ENCODE results near the gene SAMD14.

SAMD14 gene

GRCh38 chr17:50129728-50130558, at the start of gene SAMD14:
Gene SAMD14, minus strand, starts transcription at chr17:50130160. Its CDS starts 5,201 bp downstream, at chr17:50124959.
- no peak for DNase-seq (ENCODE audit: low read depth in 2 of 2)

DNA sequence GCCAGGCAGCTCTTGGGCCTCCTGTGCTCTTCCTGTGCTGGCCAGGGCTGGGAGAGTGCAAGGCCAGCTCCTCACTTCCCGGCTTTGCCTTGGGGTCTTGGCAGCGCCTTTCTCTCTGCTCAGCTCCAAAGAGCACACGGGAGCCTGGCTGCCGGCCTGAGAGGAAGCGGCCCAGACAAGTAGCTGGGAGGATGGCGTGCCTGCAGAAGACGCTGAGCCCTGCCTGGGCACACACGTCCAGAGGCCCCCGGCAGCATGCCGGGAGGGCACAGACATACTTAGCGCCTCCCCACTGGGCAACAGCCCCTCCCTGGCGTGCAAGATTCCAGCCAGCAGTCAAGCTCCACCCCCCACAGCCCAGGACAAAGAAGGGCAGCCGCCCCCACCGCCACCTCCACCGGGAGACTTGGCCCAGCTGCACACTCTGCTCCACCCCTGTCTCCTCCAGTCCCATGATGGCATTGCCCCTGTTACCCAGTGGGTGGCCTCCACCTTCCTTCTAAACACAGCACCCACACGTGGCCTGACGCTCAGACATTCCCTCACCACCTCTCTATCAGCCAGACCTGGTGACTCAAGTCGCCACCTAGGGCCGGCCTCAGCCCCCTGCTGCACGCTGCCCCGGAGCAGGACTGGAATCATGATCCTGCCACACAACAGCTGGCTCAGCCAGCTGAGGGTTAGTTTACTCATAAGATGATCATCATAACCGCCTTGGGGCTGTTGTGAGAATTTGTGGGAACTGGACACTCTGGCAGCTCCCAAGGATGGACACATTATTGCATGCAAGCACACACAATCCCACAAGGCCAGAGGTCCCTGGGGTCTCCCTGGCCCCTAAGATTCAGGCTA, 48.2 kb upstream of the SAMD14 start:
- DNase-seq (ENCODE audit: low read depth in 2 of 2): no peak

GRCh38 chr17:50177476-50177875, 47.5 kb upstream of the SAMD14 start:
- DNase-seq (ENCODE audit: low read depth in 2 of 2): no peak

- no peak for DNase-seq (ENCODE audit: low read depth in 2 of 2)
Observed at GRCh38 chr17:50176559-50177357, 46.8 kb upstream of the SAMD14 start.

DNA sequence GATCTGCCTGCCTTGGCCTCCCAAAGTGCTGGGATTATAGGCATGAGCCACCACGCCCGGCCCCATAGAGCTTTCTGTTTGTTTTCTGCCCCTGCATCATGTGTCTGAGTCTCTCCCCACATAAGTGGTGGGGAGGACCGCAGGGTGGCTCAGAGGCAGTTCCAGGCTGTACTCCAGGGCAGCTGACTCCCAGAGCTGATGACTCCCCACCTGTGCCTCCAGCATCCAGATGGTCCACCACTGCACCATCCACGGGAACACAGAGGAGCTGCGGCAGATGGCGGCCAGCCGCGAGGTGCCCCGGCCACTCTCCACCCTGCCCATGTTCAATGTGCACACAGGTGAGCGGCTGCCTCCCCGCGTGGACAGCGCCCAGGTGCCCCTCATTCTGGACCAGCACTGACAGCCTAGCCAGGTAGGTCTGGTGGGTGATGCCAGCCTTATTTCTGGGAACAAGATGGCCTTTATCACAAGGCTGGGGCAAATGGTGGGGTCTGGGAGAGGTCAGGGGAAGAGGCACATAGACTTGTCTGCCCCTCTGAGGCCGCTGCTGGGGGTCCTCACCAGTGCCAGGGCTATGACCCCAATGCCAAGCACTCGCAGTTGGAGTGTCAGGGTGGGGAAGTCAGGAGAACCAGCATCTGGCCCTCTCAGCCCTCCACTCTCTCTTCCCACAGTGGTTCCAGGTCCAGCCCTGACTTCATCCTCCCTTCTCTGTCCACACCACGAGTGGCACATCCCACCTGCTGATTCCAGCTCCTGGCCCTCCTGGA, 45.3 kb upstream of the SAMD14 start:
- DNase-seq (ENCODE audit: low read depth in 2 of 2): no peak

- no peak for DNase-seq (ENCODE audit: low read depth in 2 of 2)
Observed at GRCh38 chr17:50174444-50174843, 44.5 kb upstream of the SAMD14 start.

GRCh38 chr17:50173335-50173941, 43.5 kb upstream of the SAMD14 start:
- DNase-seq (ENCODE audit: low read depth in 2 of 2): no peak

DNA sequence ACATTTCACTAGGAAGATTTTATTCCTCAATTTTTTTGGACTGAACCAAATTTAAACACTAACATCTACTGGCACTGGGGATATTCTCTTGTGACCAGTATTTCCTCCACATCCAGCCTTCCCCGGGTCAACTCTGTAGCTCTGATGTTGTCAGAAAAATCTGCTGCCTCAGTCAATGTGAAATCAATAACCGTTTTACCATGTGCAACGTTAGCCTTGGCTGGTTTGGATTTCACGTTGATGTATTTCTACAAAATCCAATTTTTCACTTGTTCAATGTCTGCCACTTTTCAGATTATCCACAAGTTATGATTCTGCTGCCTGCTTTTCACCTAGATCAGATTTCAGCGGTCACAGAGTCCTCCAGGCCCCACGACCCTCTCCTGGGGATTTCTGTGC, 43.0 kb upstream of the SAMD14 start:
- no peak for DNase-seq (ENCODE audit: low read depth in 2 of 2)

GRCh38 chr17:50172130-50172529, 42.2 kb upstream of the SAMD14 start:
- no peak for DNase-seq (ENCODE audit: low read depth in 2 of 2)

- no peak for DNase-seq (ENCODE audit: low read depth in 2 of 2)
Observed at GRCh38 chr17:50171371-50172071, 41.6 kb upstream of the SAMD14 start.

- DNase-seq (ENCODE audit: low read depth in 2 of 2): no peak
Observed at GRCh38 chr17:50170662-50171370, 40.9 kb upstream of the SAMD14 start.

DNA sequence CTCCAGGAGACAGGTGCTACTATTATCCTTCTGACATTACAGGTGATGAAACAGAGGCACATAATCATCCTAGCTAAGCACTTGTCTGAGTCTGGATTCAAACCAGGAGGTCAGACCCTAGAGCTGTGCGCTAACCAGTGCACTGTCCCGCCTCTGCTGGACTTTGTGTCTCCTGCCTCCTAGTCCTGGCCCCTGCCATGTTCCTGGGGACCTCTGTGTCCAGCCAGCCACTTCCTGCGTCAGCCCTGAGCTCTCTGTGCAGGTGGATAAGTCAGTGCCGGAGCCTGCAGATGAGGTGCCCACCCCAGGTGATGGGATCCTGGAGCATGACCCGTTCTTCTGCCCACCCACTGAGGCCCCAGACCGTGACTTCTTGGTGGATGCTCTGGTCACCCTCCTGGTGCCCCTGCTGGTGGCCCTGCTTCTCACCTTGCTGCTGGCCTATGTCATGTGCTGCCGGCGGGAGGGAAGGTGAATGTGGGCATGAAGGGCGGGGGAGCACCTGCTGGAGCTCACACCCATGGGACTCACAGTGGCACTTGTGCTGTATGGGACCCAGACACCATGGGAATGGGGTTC, 40.0 kb upstream of the SAMD14 start:
- no peak for DNase-seq (ENCODE audit: low read depth in 2 of 2)

DNA sequence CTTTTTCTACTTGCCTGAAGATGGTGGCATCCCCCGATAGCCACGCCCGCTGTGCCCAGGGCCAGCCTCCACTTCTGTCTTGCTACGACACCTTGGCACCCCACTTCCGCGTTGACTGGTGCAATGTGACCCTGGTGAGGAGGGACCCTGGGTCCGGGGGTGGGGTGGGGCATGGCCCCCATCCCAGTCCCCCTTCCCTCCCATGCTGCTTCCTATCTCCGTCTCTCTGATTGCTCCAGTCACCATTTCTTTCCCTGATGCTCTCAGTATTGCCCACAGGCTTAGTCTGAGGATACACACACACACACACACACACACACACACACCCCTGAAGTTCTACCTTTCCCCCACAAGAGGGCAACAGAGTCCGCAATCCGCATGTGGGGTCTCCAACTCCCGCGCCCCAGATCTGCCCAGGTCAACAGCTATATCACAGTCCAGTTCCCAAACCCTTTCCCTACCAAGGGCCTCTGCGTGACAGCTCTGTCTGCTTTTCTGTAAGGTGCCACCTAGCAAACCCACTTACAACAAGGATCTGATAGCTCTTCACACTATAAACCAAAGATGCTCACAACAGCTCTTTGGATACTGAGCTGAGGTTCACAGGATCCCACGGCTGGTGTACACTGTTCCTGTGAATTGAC, 39.3 kb upstream of the SAMD14 start:
- DNase-seq (ENCODE audit: low read depth in 2 of 2): no peak

DNA sequence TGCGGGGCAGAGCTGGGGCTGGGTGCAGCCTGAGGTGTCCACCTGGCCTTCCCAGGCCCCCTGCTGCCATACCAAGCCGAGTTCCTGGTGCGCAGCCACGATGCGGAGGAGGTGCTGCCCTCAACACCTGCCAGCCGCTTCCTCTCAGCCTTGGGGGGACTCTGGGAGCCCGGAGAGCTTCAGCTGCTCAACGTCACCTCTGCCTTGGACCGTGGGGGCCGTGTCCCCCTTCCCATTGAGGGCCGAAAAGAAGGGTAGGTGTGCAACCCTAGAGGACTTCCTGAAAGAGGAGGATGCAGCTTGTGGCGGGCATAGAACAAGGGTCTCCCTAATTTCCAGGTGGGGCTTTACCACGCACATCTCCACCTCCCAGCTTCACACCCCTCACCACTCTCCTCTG, 38.4 kb upstream of the SAMD14 start:
- DNase-seq (ENCODE audit: low read depth in 2 of 2): no peak

DNA sequence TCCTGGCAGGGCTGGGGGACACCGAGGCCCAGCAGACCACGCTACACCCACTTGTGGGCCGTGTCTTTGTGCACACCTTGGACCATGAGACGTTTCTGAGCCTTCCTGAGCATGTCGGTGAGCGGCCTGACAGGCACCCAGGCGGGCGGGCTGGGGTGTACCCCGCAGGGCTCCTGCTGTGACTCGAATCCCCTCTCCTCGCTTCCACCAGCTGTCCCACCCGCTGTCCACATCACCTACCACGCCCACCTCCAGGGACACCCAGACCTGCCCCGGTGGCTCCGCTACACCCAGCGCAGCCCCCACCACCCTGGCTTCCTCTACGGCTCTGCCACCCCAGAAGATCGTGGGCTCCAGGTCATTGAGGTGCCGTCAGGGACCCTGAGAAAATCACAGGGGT, 37.4 kb upstream of the SAMD14 start:
- no peak for DNase-seq (ENCODE audit: low read depth in 2 of 2)

- no peak for DNase-seq (ENCODE audit: low read depth in 2 of 2)
Observed at GRCh38 chr17:50166518-50167181, 36.7 kb upstream of the SAMD14 start.

DNA sequence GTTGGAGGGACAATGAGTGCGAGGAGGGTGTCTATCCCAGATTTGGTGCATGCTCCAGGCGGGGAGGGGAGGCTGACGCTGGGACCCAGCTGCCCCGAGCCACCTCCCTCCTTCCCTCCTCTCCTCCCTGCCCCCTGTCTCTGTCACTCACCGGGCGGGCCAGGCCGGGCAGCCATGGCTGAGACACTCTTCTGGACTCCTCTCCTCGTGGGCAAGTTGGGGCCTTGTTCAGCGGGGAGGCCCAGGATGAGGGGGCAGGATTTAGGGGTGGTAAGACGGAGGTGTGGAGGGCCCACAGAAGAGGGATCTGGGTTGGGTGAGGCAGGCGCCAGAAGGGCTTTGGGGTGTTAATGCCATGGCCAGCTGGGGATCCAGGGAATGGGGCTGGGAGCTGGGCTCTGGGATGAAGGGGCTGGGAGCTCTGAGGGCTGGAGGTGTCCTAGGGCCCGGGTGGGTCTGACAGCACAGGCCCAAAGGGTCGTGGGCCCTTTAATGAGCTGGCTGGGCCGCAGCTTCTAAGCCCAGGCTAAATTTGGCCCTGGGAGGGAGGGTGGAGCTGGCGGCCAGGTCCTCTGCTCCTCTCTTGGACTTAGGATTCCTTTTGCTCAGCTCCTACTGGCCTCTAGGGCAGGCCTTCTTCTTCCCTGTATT, 36.0 kb upstream of the SAMD14 start, which contains the start of gene SGCA:
SGCA (plus strand) TSS at position 139 of the 651 bp plus-strand sequence; CDS start at position 175, 36 bp downstream.
- no peak for DNase-seq (ENCODE audit: low read depth in 2 of 2)

All from stimulated activated CD4-positive, alpha-beta T cell treated with anti-CD3 and anti-CD28 coated beads, Interleukin-1b, Interleukin-23, amount 100 ng/mL, for 1 hour (primary cell).